Esophagus squamous epithelium (tissue), 5 donors: ENCODE measurements around the gene SH3PXD2A. TPM values are rescaled to one million over a fixed set of nuclear protein-coding genes. Genes with fewer than 3 reads are reported as not detected.
A peak's percentile ranks its signal among the peaks of the same experiment; 100 is the strongest.

Experiments
- DNase-seq: peaks from one replicate; lab custom pipeline; 2025; lab: John Stamatoyannopoulos, UW
- H3K27ac ChIP-seq, 4 donors: fragments of 200-600 bp; sonication (generic); one replicate each; pipeline ENCODE4 v1.5.1; 2016 to 2019; ENCODE audit warnings: mild to moderate bottlenecking in 1 of 4
- H3K27me3 ChIP-seq, 4 donors: fragments of 200-600 bp; sonication (generic); 1 replicate in 3 of 4; 2 replicates in 1 of 4; pipeline versions ENCODE4 v1.5.1 to v1.6.0; 2017 to 2021; ENCODE audit warnings: antibody characterized with exemption in 1 of 4
- H3K36me3 ChIP-seq, 3 donors: fragments of 200-600 bp; sonication (generic); one replicate each; pipeline ENCODE4 v1.5.1; 2016 to 2019
- H3K4me1 ChIP-seq, 3 donors: fragments of 200-600 bp; sonication (generic); one replicate each; pipeline ENCODE4 v1.5.1; 2017 to 2019
- H3K4me3 ChIP-seq, 4 donors: fragments of 200-600 bp; sonication (generic); 1 replicate in 3 of 4; 2 replicates in 1 of 4; pipeline ENCODE4 v1.5.1; 2016 to 2019; ENCODE audit warnings: mild to moderate bottlenecking in 2 of 4, moderate library complexity in 1 of 4
- H3K9me3 ChIP-seq, 3 donors: fragments of 200-600 bp; sonication (generic); one replicate each; pipeline ENCODE4 v1.5.1; 2016 to 2019
- POLR2A ChIP-seq, 4 donors: fragments of 450-650 bp; IDR thresholded peaks; one replicate each; pipeline ENCODE4 v1.6.1; 2017; ENCODE audit warnings: antibody characterized with exemption in 4 of 4, mild to moderate bottlenecking in 4 of 4, moderate library complexity in 3 of 4
- WGBS, 2 donors: methylation state at CpG; one replicate each; pipeline ENCODE4 v1.1.5; 2018; 5-methylcytosine and 5-hydroxymethylcytosine counted together
- intact Hi-C: fragments of 100-400 bp; cut with DNase I; formaldehyde crosslinking; loops from one replicate; pipeline ENCODE4 v1.15.0; 2022
- total RNA-seq, 4 donors: library from RNA; depleted of rRNA; stranded (reverse); fragments of >200 nt; gene quantifications; one replicate each; pipeline ENCODE4 v1.1.0, GENCODE V29; 2016
- TF ChIP-seq, protein P1 (sequence below), 6 experiments: fragments of 450-650 bp in 4 of 6; fragments of 200-600 bp in 2 of 6; sonication (generic) in 2 of 6; IDR thresholded peaks; one replicate each; pipeline ENCODE4 v1.5.1; 2016 to 2019; ENCODE audit warnings: antibody characterized with exemption in 6 of 6, mild to moderate bottlenecking in 4 of 6, moderate library complexity in 4 of 6
- donor health status: DM: yes; HTN: yes; CAD: no.

SH3PXD2A gene
- total RNA-seq, 4 donors from 2014 or later = 25.1 to 57.8 (median 42.7) TPM

- Histone ChIP-seq H3K27me3 (no peaks in the 10 kb centered on the region), H3K27ac (peak overlapping the region; percentile 41 to 81 (median 70)), H3K36me3 (peaks cover 0 to 55% (median 0%) of the 10 kb centered on the region in 3 donors), H3K4me1 (peaks cover 27 to 98% (median 80%) of the 10 kb centered on the region in 3 donors), H3K4me3 (no peak overlapping the region), H3K9me3 (no peaks in the 10 kb centered on the region)
- DNase-seq = no peak
- TF ChIP-seq POLR2A (IDR thresholded peaks at IDR 0.05) = no peak
- TF ChIP-seq, protein P1, sequence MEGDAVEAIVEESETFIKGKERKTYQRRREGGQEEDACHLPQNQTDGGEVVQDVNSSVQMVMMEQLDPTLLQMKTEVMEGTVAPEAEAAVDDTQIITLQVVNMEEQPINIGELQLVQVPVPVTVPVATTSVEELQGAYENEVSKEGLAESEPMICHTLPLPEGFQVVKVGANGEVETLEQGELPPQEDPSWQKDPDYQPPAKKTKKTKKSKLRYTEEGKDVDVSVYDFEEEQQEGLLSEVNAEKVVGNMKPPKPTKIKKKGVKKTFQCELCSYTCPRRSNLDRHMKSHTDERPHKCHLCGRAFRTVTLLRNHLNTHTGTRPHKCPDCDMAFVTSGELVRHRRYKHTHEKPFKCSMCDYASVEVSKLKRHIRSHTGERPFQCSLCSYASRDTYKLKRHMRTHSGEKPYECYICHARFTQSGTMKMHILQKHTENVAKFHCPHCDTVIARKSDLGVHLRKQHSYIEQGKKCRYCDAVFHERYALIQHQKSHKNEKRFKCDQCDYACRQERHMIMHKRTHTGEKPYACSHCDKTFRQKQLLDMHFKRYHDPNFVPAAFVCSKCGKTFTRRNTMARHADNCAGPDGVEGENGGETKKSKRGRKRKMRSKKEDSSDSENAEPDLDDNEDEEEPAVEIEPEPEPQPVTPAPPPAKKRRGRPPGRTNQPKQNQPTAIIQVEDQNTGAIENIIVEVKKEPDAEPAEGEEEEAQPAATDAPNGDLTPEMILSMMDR (IDR thresholded peaks at IDR 0.05) = no peak
- intact Hi-C loops = no loop called here
- 43 to 63% methylated on average over 5 to 7 of the region's 8 CpGs for WGBS, 2 donors
Observed at GRCh38 chr10:103648251-103648635, 207.1 kb downstream of the SH3PXD2A start.

DNA sequence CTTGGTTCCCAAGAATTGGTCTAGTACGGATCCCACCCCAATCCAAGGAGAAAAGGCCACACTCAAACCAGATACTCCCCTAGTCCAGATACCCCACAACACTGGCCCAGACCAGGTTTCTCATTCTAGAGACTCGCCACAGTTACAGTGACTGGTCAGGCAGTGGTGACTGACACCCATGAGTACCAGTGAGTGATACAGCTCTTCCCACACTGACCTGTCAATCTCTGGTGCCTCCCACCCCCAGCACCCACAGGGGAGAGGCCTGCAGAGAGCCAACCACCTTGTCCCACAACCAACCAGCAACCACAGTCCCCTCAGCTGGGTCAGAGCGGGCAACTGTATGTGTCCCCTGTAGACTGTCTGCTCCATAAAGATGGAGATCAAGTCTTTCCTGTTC, 209.1 kb downstream of the SH3PXD2A start:
- DNase-seq = no peak
- intact Hi-C loops = no loop called here
- H3K27ac ChIP-seq = peak overlapping the region in 3 of 4 donors; percentile 67 to 75 (median 74)
- 93 to 100% methylated on average over 2 to 3 of the region's 3 CpGs for WGBS, 2 donors
- TF ChIP-seq, protein P1 (IDR thresholded peaks at IDR 0.05) = no peak
- TF ChIP-seq POLR2A (IDR thresholded peaks at IDR 0.05) = no peak
- no peak overlapping the region for H3K4me3 ChIP-seq
- peaks cover 0 to 42% (median 0%) of the 10 kb centered on the region in 3 donors for H3K36me3 ChIP-seq
- H3K4me1 ChIP-seq = peaks cover 23 to 98% (median 87%) of the 10 kb centered on the region in 3 donors
- no peaks in the 10 kb centered on the region for H3K9me3 ChIP-seq
- H3K27me3 ChIP-seq = no peaks in the 10 kb centered on the region

- 30 to 47% methylated on average over 8 to 10 of the region's 12 CpGs for WGBS, 2 donors
- Histone ChIP-seq H3K9me3 (no peaks in the 10 kb centered on the region), H3K27ac (peak overlapping the region; percentile 20 to 75 (median 70)), H3K27me3 (no peaks in the 10 kb centered on the region), H3K36me3 (peaks cover 0 to 41% (median 0%) of the 10 kb centered on the region in 3 donors), H3K4me3 (no peak overlapping the region), H3K4me1 (peaks cover 31 to 98% (median 90%) of the 10 kb centered on the region in 3 donors)
- intact Hi-C loops = no loop called here
- no peak for TF ChIP-seq POLR2A (IDR thresholded peaks at IDR 0.05)
- TF ChIP-seq, protein P1 (IDR thresholded peaks at IDR 0.05) = no peak
- DNase-seq = no peak
Observed at GRCh38 chr10:103645141-103646054, 210.0 kb downstream of the SH3PXD2A start.

GRCh38 chr10:103643381-103643780, 212.0 kb downstream of the SH3PXD2A start:
- TF ChIP-seq POLR2A (IDR thresholded peaks at IDR 0.05) = no peak
- TF ChIP-seq, protein P1 (IDR thresholded peaks at IDR 0.05) = no peak
- no peaks in the 10 kb centered on the region for H3K27me3 ChIP-seq
- H3K4me1 ChIP-seq = peaks cover 29 to 98% (median 82%) of the 10 kb centered on the region in 3 donors
- H3K27ac ChIP-seq = peak overlapping the region in 3 of 4 donors; percentile 32 to 75 (median 56)
- 35 to 49% methylated on average over 7 of the region's 7 CpGs for WGBS, 2 donors
- H3K36me3 ChIP-seq = peaks cover 0 to 42% (median 0%) of the 10 kb centered on the region in 3 donors
- DNase-seq = no peak
- no peaks in the 10 kb centered on the region for H3K9me3 ChIP-seq
- intact Hi-C loops = no loop called here
- H3K4me3 ChIP-seq = no peak overlapping the region

- peaks cover 45 to 98% (median 87%) of the 10 kb centered on the region in 3 donors for H3K4me1 ChIP-seq
- no peak for TF ChIP-seq POLR2A (IDR thresholded peaks at IDR 0.05)
- TF ChIP-seq, protein P1 (IDR thresholded peaks at IDR 0.05) = no peak
- intact Hi-C loops = no loop called here
- H3K9me3 ChIP-seq = no peaks in the 10 kb centered on the region
- no peaks in the 10 kb centered on the region for H3K27me3 ChIP-seq
- H3K36me3 ChIP-seq = peaks cover 0 to 32% (median 0%) of the 10 kb centered on the region in 3 donors
- no peak overlapping the region for H3K4me3 ChIP-seq
- no peak for DNase-seq
- 49 to 54% methylated on average over 3 to 4 of the region's 4 CpGs for WGBS, 2 donors
- peak overlapping the region; percentile 16 to 75 (median 52) for H3K27ac ChIP-seq
Observed at GRCh38 chr10:103641326-103641725, 214.1 kb downstream of the SH3PXD2A start.
